CD4-positive, alpha-beta T cell (primary cell): ENCODE measurements around the gene SPAG7. TPM values are rescaled to one million over a fixed set of nuclear protein-coding genes. Genes with fewer than 3 reads are reported as not detected.

Source experiments
- ATAC-seq: fragments of 200-7000 bp; cut with Tn5 transposase; one replicate; pipeline ENCODE4 v1.10.0; 2022; ENCODE audit warnings: mild to moderate bottlenecking; ENCODE audit not compliant: poor library complexity
- CTCF ChIA-PET: fragments of 350-600 bp; sonication (Branson Sonifier 250); formaldehyde crosslinking; loops from one replicate; lab custom pipeline; 2021; ENCODE audit warnings: antibody characterized with exemption, inconsistent platforms; lab: Charles Lee
- POLR2A ChIA-PET: fragments of 350-600 bp; sonication (Branson Sonifier 250); formaldehyde crosslinking; loops from one replicate; lab custom pipeline; 2021; ENCODE audit warnings: antibody characterized with exemption, inconsistent platforms; lab: Charles Lee
- DNase-seq, 14 experiments: peaks; one replicate each; pipeline ENCODE4 v3.0.0-alpha.2; 2013 to 2020; ENCODE audit warnings: mixed read lengths in 2 of 14
- H3K27ac ChIP-seq, 2 donors: one replicate each; pipeline versions ENCODE4 v1.5.1 to v1.7.0; 2013; ENCODE audit warnings: low read length in 2 of 2, low read depth in 1 of 2, mild to moderate bottlenecking in 1 of 2
- H3K27me3 ChIP-seq, 2 experiments: 1 replicate in 1 of 2; 2 replicates in 1 of 2; pipeline versions ENCODE4 v1.6.1 to v1.7.0; 2013; ENCODE audit warnings: low read length in 2 of 2, control low read depth in 1 of 2, mild to moderate bottlenecking in 1 of 2, moderate library complexity in 1 of 2; ENCODE audit not compliant: insufficient read depth in 2 of 2, control insufficient read depth in 1 of 2
- H3K36me3 ChIP-seq: one replicate; pipeline ENCODE4 v1.6.1; 2013; ENCODE audit warnings: low read length, control low read depth; ENCODE audit not compliant: insufficient read depth
- H3K4me1 ChIP-seq: one replicate; pipeline ENCODE4 v1.6.1; 2013; ENCODE audit warnings: low read length, control low read depth; ENCODE audit not compliant: insufficient read depth
- H3K4me3 ChIP-seq: one replicate; pipeline ENCODE4 v1.5.1; 2013; ENCODE audit warnings: mild to moderate bottlenecking, low read length, moderate library complexity
- H3K9me3 ChIP-seq, 2 experiments: 1 replicate in 1 of 2; 2 replicates in 1 of 2; pipeline versions ENCODE4 v1.6.1 to v1.7.0; 2013; ENCODE audit warnings: low read length in 2 of 2, mild to moderate bottlenecking in 2 of 2, control low read depth in 1 of 2, moderate library complexity in 1 of 2; ENCODE audit not compliant: control insufficient read depth in 1 of 2, insufficient read depth in 1 of 2
- H3K27ac Mint-ChIP-seq: one replicate; pipeline ENCODE4 v1.8.0; 2020; ENCODE audit warnings: mixed read lengths
- H3K27me3 Mint-ChIP-seq: one replicate; pipeline ENCODE4 v1.8.0; 2021; ENCODE audit warnings: mixed read lengths
- H3K36me3 Mint-ChIP-seq: one replicate; pipeline ENCODE4 v1.8.0; 2021; ENCODE audit warnings: low read depth, mixed read lengths
- H3K4me1 Mint-ChIP-seq: one replicate; pipeline ENCODE4 v1.8.0; 2021; ENCODE audit warnings: low read depth, mixed read lengths
- H3K4me3 Mint-ChIP-seq: one replicate; pipeline ENCODE4 v1.8.0; 2020; ENCODE audit warnings: mild to moderate bottlenecking, mixed read lengths
- H3K9me3 Mint-ChIP-seq: one replicate; pipeline ENCODE4 v1.8.0; 2020; ENCODE audit warnings: mixed read lengths
- CTCF ChIP-seq: fragments of 200-600 bp; IDR thresholded peaks from one replicate; pipeline ENCODE4 v1.8.0; 2022; ENCODE audit warnings: antibody characterized with exemption, mild to moderate bottlenecking
- intact Hi-C, 2 experiments: fragments of 100-400 bp; cut with DNase I in 1 of 2; cut with micrococcal nuclease in 1 of 2; formaldehyde crosslinking; loops; one replicate each; pipeline versions ENCODE4 v1.15.1 to v1.9.0; 2023 to 2025; cut with DNase I, micrococcal nuclease
- total RNA-seq, 174 experiments: library from RNA in 2 of 174; stranded (reverse) in 2 of 174; gene quantifications; one replicate each; pipeline ENCODE4 v1.2.3 and lab custom pipeline; 2021 to 2026

The SPAG7 gene
- total RNA-seq, 2 experiments from 2014 or later = 30.2 to 30.9 TPM

DNA sequence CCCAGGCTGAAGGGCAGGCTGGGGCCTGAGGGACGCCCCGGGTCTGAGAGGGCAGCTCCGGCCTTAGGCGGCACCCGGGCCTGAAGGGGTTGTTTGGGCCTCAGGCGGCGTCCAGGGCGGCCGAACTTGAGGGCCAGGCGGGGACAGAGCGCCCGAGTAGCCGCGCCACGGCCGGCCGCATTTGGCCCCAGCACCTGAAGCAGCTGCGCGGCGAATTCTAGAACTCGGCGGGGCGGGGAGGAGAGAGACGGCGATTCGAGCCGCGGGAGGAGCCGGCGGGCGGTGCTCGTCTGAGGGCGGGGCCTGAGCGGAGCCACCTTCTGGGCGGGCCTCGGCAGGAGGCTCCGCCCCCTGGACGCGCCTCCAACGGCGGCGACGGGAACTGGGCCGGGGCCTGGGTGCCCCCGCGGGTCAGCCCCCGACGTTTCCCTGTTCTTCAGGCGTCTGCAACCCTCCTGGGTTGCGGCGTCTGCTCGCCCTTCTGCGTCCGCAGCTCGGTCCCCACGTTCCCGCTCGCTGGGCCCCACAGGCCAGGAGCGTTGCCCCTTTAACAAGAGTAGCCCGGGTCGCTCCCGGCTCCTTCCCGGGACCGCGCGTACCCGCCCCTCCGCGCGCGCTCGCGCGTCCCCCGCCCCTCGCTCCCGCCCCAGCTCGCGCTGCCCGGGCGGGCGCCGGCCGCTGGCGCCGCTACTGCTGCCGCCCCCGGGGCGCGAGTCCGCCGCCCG, 29.8 kb upstream of the SPAG7 start, which contains the start of the genes INCA1 and KIF1C:
INCA1 (minus strand) TSS at position 221 of the 725 bp plus-strand sequence. CDS start 3,085 bp downstream, outside the sequence.
KIF1C (plus strand) TSS at position 649 of the 725 bp plus-strand sequence. CDS start 2,297 bp downstream, outside the sequence.
- Histone ChIP-seq H3K4me3 (peak within 1 kb of the TSS; percentile 62), H3K36me3 (peaks cover 11% of the 10 kb centered on the region), H3K4me1 (peaks cover 24% of the 10 kb centered on the region), H3K27me3 (no peaks in the 10 kb centered on the region), H3K27ac (peak within 1 kb of the TSS; percentile 22 to 69), H3K9me3 (no peaks in the 10 kb centered on the region)
- Mint-ChIP-seq H3K4me3 (peak within 1 kb of the TSS; percentile 85), H3K4me1 (peaks cover 25% of the 10 kb centered on the region), H3K27me3 (no peaks in the 10 kb centered on the region), H3K27ac (peak within 1 kb of the TSS; percentile 81), H3K9me3 (no peaks in the 10 kb centered on the region), H3K36me3 (peaks cover 28% of the 10 kb centered on the region)
- DNase-seq (peak; percentile 83 to 96 (median 89)), ATAC-seq (peak; percentile 98)
- no peak for TF ChIP-seq CTCF
- CTCF ChIA-PET = interaction anchor here (0.8 to 2.3 kb wide), 5 partner anchors 10 to 88 kb away, joined by 3 to 12 read pairs (median 3); partner anchors contain the start of gene CAMTA2
- POLR2A ChIA-PET = interaction anchor here (0.7 to 3.8 kb wide), 16 partner anchors 10 to 854 kb away, joined by 3 to 39 read pairs (median 6); partner anchors contain the start of genes CAMTA2, CYB5D2, NUP88 and PFN1
- intact Hi-C loops = loop anchor here (1.0 to 2.0 kb wide), 4 partner anchors 10 to 59 kb away; partner anchors contain the start of genes CAMTA2 (in 1 of the 2) and PFN1 (in 1 of the 2)

DNA sequence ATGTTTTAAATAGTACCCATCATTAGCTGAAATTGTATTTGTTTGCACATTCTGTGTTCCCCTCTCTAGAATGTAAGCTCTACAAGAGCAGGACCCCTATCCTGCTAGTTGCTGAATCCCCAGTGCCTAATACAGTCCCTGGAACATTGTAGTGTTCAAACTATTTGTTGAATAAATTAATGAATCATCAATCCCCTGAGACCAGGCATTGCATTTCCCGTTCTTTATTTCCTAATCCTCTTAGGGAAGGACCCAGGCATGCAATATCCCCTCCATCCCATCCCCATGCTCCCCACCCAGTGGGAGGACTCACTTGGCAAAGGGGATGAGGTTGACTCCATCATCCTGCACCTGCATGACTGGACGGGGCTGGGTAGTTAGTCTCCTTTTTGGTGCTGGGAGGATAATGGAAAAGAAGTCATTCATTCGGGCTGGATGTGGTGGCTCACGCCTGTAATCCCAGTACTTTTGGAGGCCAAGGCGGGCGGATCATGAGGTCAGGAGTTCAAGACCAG, 26.5 kb upstream of the SPAG7 start:
- POLR2A ChIA-PET = no interaction called here
- CTCF ChIA-PET = interaction anchor here (0.7 kb wide), 1 partner anchor 91 kb away, joined by 3 read pairs; no protein-coding TSS in a partner anchor
- H3K27me3 ChIP-seq = no peaks in the 10 kb centered on the region

More for the DNA sequence above, 26.5 kb upstream of the SPAG7 start:
- intact Hi-C loops = no loop called here
- Histone ChIP-seq H3K36me3 (no peaks in the 10 kb centered on the region), H3K9me3 (no peaks in the 10 kb centered on the region), H3K27ac (no peak overlapping the region), H3K4me3 (no peak overlapping the region), H3K4me1 (peaks cover 23% of the 10 kb centered on the region)
- Mint-ChIP-seq H3K4me1 (peaks cover 28% of the 10 kb centered on the region), H3K36me3 (peaks cover 8% of the 10 kb centered on the region), H3K9me3 (no peaks in the 10 kb centered on the region), H3K4me3 (no peak overlapping the region), H3K27ac (no peak overlapping the region), H3K27me3 (no peaks in the 10 kb centered on the region)
- DNase-seq = no peak
- TF ChIP-seq CTCF = no peak
- no peak for ATAC-seq
